ENCODE results near the gene DYNC2H1. TPM values are rescaled to one million over a fixed set of nuclear protein-coding genes. Genes with fewer than 3 reads are reported as not detected.

DYNC2H1 gene
- total RNA-seq, 3 donors from 2014 or later: 36.7 to 46.2 (median 40.3) TPM

DNA sequence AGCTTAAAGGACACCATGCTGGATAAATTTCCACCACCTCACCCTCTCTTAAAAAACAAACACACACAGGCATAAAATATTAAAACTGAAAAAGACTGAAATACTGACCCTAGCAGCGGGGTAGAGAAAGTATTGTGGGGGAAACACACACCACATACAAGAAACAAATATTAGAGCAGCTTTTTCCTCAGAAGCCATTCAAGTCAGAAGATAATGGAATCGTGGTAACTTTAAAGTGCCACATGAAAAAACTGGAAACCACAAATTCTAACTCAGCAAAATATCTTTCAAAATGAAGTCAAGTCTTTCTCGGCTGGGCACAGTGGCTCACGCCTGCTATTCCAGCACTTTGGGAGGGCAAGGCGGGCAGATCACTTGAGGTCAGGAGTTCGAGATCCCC, 223.2 kb downstream of the DYNC2H1 start:
- Histone ChIP-seq H3K9me3 (no peaks in the 10 kb centered on the region), H3K27ac (no peak overlapping the region), H3K36me3 (no peaks in the 10 kb centered on the region), H3K4me3 (no peak overlapping the region), H3K4me1 (no peaks in the 10 kb centered on the region), H3K27me3 (no peaks in the 10 kb centered on the region)
- TF ChIP-seq, protein P1, sequence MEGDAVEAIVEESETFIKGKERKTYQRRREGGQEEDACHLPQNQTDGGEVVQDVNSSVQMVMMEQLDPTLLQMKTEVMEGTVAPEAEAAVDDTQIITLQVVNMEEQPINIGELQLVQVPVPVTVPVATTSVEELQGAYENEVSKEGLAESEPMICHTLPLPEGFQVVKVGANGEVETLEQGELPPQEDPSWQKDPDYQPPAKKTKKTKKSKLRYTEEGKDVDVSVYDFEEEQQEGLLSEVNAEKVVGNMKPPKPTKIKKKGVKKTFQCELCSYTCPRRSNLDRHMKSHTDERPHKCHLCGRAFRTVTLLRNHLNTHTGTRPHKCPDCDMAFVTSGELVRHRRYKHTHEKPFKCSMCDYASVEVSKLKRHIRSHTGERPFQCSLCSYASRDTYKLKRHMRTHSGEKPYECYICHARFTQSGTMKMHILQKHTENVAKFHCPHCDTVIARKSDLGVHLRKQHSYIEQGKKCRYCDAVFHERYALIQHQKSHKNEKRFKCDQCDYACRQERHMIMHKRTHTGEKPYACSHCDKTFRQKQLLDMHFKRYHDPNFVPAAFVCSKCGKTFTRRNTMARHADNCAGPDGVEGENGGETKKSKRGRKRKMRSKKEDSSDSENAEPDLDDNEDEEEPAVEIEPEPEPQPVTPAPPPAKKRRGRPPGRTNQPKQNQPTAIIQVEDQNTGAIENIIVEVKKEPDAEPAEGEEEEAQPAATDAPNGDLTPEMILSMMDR (IDR thresholded peaks at IDR 0.05): no peak
- no peak for TF ChIP-seq POLR2A (IDR thresholded peaks at IDR 0.05)
- TF ChIP-seq POLR2AphosphoS5 (IDR thresholded peaks at IDR 0.05): no peak
- DNase-seq (ENCODE audit: low spot score in 2 of 2): no peak
- intact Hi-C loops (cut with DNase I; ENCODE audit: low total_unique reads): no loop called here

DNA sequence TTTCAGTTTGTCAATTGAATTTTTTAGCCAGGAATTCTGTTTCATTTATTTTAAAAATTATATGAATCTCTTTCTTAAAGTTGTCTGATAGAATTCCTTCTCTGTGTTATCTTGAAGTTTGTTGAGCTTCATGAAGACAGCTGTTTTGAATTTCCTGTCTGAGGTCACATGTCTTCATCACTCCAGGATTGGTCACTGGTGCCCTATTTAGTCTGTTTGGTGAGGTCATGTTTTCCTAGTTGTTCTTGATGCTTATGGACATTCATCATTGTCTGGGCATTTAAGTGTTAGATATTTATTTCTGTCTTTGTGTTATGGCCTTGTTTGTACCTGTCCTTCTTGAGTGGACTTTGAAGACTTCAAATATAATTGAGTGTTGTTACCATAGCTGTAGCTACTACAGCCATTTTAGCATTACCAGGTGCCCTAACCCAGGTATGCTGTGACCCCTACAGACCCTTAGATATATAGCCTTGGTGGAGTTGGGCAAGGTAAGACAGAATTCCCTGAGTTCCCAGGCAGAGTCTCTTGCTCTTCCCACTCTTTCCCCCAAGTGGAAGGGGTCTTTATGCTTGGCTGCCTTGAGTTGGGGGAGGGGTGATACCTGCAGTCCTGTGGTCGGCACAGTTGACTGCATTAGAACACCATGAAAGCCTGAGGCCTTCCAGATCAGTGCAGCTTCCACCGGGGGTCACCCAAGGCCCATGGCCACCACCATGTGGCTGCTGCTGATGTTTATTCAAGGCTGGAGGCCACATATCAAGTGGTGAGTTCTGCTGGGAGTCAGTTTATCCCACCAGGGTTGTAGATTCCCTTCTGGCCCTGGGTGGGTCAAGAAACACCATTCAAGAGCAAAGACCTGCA, 229.6 kb downstream of the DYNC2H1 start:
- intact Hi-C loops (cut with DNase I; ENCODE audit: low total_unique reads): no loop called here
- no peak for DNase-seq (ENCODE audit: low spot score in 2 of 2)
- no peaks in the 10 kb centered on the region for H3K4me1 ChIP-seq
- no peaks in the 10 kb centered on the region for H3K27me3 ChIP-seq
- H3K4me3 ChIP-seq: no peak overlapping the region
- no peaks in the 10 kb centered on the region for H3K36me3 ChIP-seq
- no peaks in the 10 kb centered on the region for H3K9me3 ChIP-seq
- TF ChIP-seq POLR2A (IDR thresholded peaks at IDR 0.05): no peak
- TF ChIP-seq, protein P1 (IDR thresholded peaks at IDR 0.05): no peak
- no peak for TF ChIP-seq POLR2AphosphoS5 (IDR thresholded peaks at IDR 0.05)
- H3K27ac ChIP-seq: no peak overlapping the region

DNA sequence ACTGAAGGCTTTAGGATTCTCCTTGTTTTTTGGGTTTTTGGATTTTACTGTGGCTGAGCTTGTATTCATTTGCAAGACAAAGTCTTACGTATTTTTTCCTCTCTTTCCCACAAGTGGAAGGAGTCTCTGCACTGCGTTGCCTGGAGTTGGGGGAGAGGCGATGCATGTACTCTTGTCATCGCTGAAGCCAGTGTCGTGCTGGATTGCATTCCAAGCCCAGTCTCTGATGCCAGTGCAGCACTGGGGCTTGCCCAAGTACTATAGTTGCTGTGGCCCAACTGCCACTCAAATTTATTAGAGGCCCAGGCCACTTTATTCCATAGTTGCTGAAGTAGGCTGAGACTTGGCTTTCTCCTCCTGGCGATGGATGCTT, 230.2 kb downstream of the DYNC2H1 start:
- H3K9me3 ChIP-seq: no peaks in the 10 kb centered on the region
- no peak overlapping the region for H3K27ac ChIP-seq
- no peaks in the 10 kb centered on the region for H3K36me3 ChIP-seq
- H3K27me3 ChIP-seq: no peaks in the 10 kb centered on the region
- H3K4me3 ChIP-seq: no peak overlapping the region
- no peak for TF ChIP-seq POLR2A (IDR thresholded peaks at IDR 0.05)
- TF ChIP-seq, protein P1 (IDR thresholded peaks at IDR 0.05): no peak
- no peak for TF ChIP-seq POLR2AphosphoS5 (IDR thresholded peaks at IDR 0.05)
- no peak for DNase-seq (ENCODE audit: low spot score in 2 of 2)
- intact Hi-C loops (cut with DNase I; ENCODE audit: low total_unique reads): no loop called here
- H3K4me1 ChIP-seq: no peaks in the 10 kb centered on the region

DNA sequence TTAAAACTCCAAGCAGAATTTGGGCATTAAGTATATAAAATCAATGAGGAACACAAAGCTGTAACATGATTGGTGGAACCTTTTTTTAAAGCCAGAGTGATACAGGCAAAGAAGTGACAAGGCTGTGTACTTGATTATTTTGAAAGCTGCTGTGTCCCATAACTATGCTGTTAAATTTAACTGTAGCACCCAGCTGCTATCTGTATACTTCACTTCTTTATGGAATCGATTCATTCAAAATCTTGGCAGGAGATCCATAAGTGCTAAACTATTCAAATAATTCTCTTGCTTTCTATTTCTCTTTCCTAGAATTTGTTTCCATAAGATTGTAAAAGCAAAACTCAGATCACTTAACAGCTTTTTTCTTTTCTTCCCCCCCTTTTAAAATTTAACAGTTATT, 231.7 kb downstream of the DYNC2H1 start:
- H3K36me3 ChIP-seq: no peaks in the 10 kb centered on the region
- H3K9me3 ChIP-seq: no peaks in the 10 kb centered on the region
- intact Hi-C loops (cut with DNase I; ENCODE audit: low total_unique reads): no loop called here
- TF ChIP-seq POLR2A (IDR thresholded peaks at IDR 0.05) (no peak), POLR2AphosphoS5 (IDR thresholded peaks at IDR 0.05) (no peak)
- TF ChIP-seq, protein P1 (IDR thresholded peaks at IDR 0.05): no peak
- no peak for DNase-seq (ENCODE audit: low spot score in 2 of 2)
- no peaks in the 10 kb centered on the region for H3K4me1 ChIP-seq
- H3K27ac ChIP-seq: no peak overlapping the region
- no peak overlapping the region for H3K4me3 ChIP-seq
- no peaks in the 10 kb centered on the region for H3K27me3 ChIP-seq

DNA sequence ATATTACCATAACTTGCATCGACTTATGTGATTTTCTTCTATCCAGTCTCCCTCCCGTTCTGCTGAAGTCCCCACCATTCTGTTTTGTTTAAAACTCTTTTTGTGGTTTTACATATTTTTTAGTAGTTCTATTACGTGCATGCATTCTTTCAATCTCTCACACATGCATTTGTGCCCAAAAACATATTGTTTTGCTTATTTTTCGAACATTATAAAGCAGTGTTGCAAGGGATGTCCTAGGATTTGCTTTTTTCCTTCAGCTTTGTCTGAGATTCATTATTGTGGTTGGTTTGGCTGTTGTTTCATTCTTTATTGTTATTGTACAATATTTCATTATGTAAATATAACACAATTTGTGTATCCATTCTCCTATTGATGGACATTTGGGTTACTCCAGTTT, 235.7 kb downstream of the DYNC2H1 start:
- intact Hi-C loops (cut with DNase I; ENCODE audit: low total_unique reads): no loop called here
- Histone ChIP-seq H3K4me1 (no peaks in the 10 kb centered on the region), H3K27ac (no peak overlapping the region), H3K4me3 (no peak overlapping the region), H3K36me3 (no peaks in the 10 kb centered on the region), H3K9me3 (no peaks in the 10 kb centered on the region), H3K27me3 (no peaks in the 10 kb centered on the region)
- no peak for TF ChIP-seq POLR2A (IDR thresholded peaks at IDR 0.05)
- TF ChIP-seq, protein P1 (IDR thresholded peaks at IDR 0.05): no peak
- no peak for TF ChIP-seq POLR2AphosphoS5 (IDR thresholded peaks at IDR 0.05)
- no peak for DNase-seq (ENCODE audit: low spot score in 2 of 2)
